Cardiac fibroblast (primary cell): ENCODE results near the gene CCDC181.

Source experiments
- DNase-seq, 2 donors: peaks; one replicate each; pipeline versions ENCODE4 v3.0.0 to v3.0.0-alpha.2; 2010; ENCODE audit warnings: low read depth in 2 of 2
- H3K4me3 ChIP-seq, 2 donors: replicated peaks in 1 of 2; 1 replicate in 1 of 2; 2 replicates in 1 of 2; pipeline ENCODE4 v1.5.1; 2011; ENCODE audit warnings: low read depth in 2 of 2, low read length in 2 of 2, mild to moderate bottlenecking in 2 of 2, moderate library complexity in 1 of 2
- CTCF ChIP-seq: IDR thresholded peaks from one replicate; pipeline ENCODE4 v1.5.1; 2011; ENCODE audit warnings: low read depth, mild to moderate bottlenecking, low read length, inconsistent platforms

CCDC181 gene

DNA sequence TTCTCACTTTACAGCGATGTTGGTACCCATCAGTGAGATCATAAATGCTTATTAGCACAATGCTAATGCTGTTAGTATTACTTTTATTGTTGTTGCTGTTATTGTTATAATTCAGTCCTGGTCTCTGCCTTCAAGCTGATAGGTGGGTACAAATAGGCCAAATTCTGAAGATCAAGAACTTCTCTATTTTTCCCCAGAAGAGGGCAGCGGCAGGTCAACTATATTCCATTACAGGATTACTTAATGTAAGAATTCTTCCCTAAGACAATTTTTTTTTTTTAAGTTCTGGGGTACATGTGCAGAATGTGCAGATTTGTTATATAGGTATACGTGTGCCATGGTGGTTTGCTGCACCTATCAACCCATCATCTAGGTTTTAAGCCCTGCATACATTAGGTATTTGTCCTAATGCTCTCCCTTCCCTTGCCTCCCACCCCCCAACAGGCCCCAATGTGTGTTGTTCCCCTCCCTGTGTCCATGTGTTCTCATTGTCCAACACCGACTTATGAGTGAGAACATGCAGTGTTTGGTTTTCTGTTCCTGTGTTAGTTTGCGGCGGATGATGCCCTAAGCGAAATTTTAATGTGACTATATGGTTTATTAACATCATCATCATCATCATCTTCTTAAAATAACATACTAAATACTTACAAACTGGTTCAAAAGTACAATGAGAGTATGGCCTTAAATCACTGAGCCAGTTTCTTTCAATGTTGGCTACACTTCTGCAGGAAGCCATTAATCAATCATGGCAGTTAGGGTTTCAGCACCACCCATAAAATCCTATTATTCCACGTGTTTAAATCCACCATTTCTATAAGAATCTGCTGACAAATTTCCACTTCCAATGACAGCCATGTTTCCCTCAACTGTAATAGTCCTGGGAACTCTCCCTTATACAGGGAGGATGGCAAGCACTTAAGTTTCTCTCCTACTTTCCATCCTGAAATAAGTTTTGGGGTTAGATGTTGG lies 39.3 kb upstream of the CCDC181 start:
- DNase-seq, result peak; percentile 70 to 74
- no peak overlapping the region for H3K4me3 ChIP-seq
- peak; percentile 16 for TF ChIP-seq CTCF

DNA sequence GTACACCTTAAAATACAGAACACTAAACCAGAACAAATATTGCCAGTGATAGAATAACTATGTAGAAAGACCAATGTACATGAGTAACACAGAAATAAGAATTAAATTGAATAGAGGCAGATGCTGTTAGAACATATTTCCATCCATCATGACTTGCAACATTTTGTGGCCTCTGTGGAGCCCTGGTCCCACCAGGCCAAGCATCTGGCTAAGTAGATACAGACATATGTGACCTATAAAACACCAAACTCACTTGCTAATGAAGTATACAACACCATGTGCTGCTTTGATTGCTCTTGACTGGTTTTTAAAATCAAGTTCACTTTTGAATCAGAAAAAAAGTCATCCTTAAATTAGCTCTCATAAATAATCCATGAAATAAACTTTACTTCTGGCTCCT lies 38.0 kb upstream of the CCDC181 start:
- TF ChIP-seq CTCF, result no peak
- H3K4me3 ChIP-seq, result no peak overlapping the region
- no peak for DNase-seq

GRCh38 chr1:169462385-169462784 lies 35.1 kb upstream of the CCDC181 start:
- TF ChIP-seq CTCF, result no peak
- no peak for DNase-seq
- H3K4me3 ChIP-seq, result no peak overlapping the region

DNA sequence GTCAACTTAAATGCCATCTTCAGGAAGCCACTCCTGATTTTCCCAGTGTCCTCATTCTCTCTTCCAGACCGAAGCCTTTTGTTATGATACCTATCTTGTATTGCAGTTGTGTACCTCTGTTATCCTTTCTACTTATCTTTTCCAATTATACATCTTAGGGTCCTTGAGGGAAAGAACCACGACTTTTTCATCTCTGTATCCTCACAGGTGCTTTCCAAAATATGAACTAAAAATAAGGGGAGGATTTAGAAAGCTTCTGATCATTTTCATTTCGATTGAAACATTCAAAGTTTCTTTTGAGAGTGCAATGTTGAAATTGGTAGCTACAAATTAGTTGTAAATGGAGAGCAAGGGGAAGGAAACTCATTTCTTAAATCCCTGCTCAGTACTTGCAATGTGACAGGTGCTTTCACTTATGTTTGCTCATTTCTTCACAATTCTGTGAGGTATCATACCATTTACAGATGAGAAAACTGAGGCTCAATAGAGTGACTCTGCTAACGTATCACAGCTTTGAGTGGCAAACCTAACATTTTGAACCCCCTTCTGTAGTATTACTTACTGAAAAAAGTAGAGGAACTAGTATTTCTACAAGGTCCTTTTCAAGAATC lies 34.2 kb upstream of the CCDC181 start:
- no peak for TF ChIP-seq CTCF

DNA sequence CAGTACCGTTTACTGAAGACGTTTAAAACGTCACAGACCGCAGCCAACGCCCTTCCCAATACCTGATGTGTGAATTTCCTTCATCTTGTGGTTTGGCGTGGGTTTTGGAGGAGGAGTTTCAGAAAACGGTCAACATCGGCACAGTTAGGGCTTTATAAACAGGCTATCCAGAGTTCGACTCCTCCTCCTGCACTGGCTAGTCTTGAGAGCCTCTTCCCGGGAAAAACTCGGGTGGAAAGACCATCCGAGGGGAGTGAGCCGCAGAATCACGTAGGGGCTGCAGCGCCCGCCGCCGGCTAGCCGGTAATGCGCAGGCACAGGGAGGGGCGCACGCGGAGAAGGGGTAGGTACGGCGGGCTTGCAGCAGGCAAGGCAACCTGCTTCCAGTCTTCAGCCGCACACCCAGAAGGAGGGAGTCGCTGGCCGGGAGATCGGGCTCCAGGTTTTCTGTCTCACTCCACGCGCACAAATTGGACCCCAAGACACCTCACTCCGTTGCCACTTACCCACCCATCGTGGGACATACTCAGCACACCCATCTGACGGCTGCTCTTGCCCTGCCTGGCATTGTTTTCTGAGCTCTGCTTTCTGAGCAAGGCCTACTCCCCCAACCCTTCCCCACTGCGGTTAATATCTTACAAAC lies 33.0 kb upstream of the CCDC181 start:
- no peak for TF ChIP-seq CTCF
- peak overlapping the region; percentile 31 to 35 for H3K4me3 ChIP-seq
- DNase-seq, result peak; percentile 26 to 60

More for the DNA sequence above, 34.2 kb upstream of the CCDC181 start:
- no peak overlapping the region for H3K4me3 ChIP-seq
- DNase-seq, result no peak

DNA sequence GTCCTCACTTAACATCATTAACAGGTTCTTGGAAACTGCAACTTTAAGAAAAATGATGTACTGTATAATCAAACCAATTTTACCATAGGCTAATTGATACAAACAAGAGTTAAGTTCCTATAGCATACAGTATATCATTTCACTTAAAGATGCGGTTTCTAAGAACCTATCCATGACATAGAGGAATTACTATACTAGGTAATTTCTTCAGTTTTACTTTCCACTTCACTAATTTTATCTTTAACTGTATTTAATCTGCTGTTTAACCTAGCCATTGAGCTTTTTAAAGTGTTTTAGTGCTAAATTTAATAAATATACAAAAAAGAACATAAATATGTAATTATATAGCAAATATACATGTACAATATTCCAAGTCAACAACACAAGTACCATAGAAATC lies 30.2 kb upstream of the CCDC181 start:
- no peak overlapping the region for H3K4me3 ChIP-seq
- no peak for TF ChIP-seq CTCF
- DNase-seq, result no peak
